ENCODE data around the gene ACTL6B.

DNA sequence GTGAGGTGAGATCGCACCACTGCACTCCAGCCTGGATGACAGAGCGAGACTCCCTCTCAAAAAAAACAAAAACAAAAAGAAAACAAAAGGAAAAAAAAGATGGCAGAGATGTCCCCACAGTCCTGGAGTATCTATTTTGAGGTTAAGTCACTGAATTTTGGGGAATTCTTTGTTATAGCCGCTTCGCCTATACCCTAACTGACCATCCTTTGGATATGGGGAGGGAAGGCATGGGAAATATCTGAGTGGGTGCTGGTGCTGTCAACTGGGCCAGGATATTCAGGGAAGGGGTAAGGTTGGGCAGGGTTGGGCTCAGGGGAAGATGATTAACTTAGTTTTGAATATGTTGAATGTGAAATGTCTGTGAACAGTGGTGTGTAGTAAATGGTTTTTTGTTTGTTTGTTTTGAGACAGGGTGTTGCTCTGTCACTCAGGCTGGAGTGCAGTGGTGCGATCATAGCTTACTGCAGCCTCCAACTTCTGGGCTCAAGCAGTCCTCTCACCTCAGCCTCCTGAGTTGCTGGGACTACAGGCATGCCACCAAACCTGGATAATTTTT is 9.0 kb upstream of the ACTL6B start:
- TF ChIP-seq CTCF (conservative IDR thresholded peaks at IDR 0.05; ENCODE audit: low read length) (no peak), EZH2phosphoT487 (IDR thresholded peaks at IDR 0.05; ENCODE audit: borderline replicate concordance, low read depth, low read length) (no peak)
